NOMO-1 treated with DMSO at 0.1 percent for 48 hours (cell line): ENCODE results near the gene SYNGR3.
A peak's percentile ranks its signal among the peaks of the same experiment; 100 is the strongest.

Source experiments
- DNase-seq: peaks from one replicate; lab custom pipeline; 2025; ENCODE audit not compliant: unreplicated experiment; lab: John Stamatoyannopoulos, UW

Gene SYNGR3

DNA sequence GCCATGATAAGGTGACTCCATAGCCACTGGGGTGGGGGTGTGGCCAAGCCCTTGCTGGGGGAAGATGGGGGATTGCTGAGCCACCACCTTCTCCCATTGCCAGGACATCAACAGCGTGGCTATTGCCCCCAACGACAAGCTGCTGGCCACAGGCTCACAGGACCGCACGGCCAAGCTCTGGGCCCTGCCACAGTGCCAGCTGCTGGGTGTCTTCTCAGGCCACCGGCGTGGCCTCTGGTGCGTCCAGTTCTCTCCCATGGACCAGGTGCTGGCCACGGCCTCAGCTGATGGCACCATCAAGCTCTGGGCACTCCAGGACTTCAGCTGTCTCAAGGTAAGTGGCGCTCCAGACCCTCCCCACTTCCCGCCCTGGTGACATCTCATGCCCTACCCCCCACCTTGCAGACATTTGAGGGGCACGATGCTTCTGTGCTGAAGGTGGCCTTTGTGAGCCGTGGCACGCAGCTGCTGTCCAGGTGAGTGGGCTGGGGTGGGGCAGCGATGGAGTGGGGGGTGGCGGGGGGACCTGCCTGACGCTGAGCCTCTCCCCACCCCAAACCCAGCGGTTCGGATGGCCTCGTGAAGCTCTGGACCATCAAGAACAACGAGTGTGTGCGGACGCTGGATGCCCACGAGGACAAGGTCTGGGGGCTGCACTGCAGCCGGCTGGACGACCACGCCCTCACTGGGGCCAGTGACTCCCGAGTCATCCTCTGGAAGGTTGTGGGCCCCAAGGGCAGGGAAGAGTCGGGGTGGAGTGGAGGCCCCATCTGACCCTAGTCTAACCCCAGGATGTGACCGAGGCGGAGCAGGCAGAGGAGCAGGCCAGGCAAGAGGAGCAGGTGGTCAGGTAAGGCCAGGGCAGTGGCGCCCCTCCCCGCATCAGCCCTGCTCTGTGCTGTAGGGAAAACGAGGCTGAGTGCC is 12.6 kb upstream of the SYNGR3 start:
- DNase-seq = no peak

DNA sequence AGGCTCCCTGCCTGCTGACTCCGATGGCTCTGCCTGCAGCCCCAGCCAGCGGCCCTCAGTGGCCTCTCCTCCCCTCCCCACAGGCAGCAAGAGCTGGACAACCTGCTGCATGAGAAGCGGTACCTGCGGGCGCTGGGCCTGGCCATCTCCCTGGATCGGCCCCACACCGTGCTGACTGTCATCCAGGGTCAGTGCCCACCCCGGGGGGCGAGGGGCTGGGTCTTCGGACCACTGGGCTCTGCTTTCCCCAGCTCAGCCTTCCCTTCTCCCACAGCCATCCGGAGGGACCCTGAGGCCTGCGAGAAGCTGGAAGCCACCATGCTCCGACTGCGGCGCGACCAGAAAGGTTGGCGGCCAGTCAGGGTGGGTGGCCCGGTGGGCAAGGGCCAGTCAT is 11.9 kb upstream of the SYNGR3 start:
- no peak for DNase-seq

DNA sequence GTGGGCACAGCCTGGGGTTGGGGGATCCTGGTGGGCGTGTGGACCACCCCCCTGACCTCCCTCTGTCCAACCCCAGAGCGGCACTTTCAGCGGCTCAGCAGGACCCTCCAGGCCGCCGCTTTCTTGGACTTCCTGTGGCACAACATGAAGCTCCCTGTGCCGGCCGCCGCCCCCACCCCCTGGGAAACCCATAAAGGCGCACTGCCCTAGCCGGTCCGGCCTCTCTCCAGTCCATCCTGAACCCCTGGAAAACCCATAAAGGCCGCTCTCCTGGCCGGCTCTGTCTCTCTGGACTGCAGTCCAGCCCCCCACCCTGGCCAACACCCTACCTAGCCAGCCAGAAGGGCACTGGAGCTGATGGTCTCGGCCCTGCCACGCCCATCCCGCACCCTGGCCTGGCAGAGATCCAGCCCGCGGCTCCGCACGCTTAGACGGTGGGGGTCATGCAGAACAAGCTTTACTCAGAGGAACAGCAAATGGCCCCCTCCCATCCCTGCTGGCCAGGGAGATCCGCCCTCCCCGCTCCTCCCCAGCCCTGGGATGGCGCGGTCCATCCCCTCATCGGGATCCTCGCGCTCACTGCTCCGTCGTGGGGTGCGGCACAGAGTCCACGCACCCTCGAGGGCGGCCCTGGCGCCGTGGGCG is 11.2 kb upstream of the SYNGR3 start:
- no peak for DNase-seq

DNA sequence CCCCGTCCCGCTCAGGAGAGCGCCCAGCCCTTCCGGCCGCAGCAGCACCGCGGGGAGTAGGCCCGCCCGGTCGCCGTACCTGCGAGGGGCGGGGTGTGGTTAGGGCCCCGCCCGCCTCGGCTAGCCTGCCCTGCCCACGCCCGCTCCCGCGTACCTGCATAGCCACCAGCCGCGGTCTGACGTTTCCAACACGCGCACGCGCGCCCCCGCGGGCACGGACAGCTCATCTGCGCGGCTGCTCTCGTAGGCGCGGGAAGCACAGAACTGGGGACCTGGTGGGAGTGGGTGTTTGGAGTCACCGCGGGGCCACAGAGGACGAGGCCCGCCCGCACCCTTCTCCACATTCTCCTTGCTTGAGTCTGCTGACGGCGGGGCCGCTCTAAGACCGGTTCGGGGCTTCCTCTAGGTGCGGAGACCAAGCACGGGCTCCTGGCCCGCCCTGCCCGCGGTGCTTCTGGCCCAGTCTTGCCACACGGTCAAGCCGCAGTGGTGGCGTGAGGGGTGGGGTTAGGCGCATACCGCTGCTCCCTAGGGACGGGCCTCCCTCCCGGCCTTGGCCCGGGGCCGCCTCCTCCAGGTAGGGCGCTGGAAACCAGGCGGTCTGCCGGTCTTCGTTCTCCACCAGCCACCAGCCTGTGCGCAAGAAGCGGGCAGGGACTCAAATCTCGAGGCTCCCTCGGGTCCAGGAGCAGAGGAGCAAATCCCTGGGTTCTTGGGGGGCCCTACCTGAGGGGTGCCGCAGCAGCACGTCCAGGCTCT is 10.3 kb upstream of the SYNGR3 start:
- DNase-seq = no peak

DNA sequence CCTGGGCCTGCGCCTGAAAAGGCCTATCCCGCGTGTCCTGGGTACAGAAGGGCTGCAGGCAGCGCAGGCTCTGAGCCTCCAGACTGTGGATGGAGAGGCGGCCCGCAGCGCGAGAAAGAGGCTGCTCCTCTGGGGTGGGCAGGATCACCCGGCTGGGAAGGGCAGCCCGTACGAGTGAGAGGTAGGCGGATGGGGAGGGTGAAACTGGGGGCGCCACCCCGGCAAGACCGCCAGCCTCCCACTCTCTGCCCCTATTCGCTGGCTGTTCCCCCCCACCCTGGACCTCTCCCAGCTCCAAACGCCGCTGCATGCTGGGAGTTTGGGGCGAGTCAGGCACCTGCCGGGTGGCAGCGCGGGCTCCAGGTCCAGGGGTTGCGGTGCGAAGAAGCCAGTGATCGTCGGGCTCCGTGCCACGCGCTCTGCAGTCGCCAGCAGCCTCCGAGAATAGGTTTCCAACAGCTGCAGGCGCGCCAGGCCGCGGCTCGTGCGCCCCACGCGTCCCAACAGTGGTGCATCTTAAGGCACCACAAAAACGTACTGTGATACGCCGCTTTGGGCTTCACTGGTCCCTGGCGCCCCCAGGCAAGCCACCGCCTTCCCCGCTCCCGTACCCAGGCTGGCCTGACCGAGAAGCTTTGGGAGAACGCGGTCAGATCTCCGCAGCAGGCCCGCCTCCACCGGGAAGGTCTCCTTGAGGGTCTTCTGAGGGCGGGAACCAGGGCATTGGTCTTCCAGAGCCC is 9.6 kb upstream of the SYNGR3 start:
- no peak for DNase-seq

DNA sequence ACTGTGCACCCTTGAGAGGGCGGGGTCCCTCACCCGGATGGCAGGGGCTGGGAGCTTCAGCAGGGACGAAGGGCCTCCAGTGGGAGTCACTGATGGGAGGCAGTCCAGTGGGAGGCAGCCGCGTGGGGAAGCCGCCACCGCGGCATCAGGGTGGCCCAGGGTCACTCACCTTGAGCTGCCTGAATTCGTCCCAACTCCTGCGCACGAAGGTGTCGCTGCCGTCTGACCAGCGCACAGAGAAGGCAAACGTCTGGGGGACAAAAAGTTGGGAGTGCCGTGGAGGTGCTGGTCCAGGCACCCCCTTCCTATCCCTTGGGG is 9.0 kb upstream of the SYNGR3 start:
- DNase-seq = no peak

DNA sequence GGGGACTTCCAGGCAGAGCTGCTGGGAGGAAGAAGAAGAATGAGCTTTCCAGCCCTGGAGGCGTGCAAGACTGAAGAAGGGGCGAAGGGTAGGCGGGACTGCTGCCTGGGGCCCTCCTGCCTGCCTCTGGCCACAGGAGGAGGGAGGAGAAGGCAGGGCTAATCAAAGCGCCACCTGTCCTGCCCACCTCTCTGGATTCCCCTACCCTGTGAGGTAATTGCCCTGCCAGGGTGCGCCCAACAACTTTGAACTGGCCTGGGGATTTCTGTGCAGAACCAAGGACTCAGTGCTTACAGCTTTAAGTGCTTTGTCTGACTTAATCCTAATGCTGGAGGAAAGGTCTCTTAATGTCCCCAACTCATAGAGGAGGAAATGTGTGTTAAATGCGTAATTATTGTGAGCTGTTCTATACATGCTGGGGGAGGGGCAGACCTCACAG is 8.4 kb upstream of the SYNGR3 start, which contains the start of gene NOXO1:
Gene NOXO1 (minus strand): TSS at position 72 of the 439 bp plus-strand sequence. CDS start 290 bp downstream, outside the sequence.
- no peak for DNase-seq

DNA sequence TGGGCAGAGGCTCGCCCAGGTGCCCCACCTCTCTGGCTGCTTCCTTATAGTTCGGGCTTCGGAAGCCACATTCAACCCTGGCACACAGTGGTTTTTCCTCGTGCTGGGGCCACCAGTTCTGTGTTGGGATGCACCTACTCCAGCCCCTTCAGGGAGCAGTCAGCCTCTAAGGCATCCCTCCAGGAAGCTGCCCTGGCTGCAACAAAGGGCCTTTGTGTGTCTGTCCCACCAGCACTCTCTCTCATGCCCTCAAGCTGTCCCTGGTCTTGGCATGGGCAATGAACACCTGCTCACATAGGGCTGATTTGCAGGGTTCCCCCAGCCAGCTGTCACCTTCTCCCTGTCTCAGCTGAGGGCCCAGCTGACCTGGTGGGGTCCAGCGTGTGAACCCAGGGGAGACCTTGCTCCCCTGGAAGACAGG is 7.7 kb upstream of the SYNGR3 start:
- DNase-seq = no peak

DNA sequence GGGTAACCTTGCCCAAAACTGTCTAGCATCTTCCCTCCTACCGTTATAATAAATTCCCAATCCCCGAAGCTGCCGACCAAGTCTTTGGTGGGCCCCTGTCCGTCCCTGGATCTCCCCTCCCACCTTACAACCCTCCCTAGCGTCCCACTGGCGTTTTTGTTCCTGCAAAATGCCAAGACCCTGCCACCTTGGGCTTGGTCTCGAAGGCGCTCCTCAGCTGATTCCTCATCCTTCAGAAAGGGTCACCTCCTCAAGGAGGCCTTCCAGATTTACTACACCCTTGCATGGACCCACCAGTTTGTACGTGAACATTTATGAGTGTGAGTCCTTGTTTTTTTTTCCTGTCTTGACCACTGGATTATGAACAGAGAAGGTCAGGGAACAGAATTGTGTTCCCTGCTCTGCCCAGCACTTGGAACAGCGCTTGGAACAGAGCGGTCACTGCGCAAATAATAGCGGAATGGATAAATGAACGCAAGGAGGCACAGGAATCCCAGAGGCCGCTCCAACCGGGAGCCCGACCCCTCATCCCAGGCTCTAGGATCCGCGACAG is 6.7 kb upstream of the SYNGR3 start:
- no peak for DNase-seq

DNA sequence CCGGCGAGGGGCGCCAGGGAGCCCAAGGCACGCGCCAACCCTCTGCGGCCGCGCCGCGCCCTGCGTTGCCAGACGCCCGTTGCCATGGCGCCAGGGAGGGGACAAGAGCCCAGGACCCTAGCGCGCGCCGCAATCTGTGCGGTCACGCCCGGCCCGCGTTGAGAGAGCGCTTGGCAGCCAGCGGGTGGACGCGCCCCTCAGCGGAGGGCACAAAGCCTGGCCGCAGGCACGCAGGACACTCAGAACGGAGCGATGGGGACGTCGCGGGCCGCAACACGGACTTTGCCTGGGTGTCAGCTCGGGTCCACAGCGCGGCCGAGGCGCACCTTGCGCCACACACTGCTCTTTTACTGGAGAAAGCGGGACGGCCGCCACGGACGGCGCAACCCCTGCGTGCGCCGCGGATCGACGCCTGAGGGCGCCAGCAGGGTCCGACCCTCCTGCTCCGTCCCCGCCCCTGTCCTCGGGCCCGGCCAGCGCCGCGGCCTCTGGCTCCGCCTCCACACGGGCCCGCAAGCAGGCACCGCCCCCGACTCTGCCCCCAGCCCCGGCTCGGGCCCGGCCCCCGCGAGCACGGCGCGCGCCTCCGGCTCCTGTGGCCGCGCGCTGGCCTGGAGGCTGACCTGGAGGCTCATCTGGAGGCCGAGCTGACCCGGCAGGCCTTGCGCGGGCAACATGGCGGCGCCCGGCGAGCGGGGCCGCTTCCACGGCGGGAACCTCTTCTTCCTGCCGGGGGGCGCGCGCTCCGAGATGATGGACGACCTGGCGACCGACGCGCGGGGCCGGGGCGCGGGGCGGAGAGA is 6.0 kb upstream of the SYNGR3 start, which contains the start of gene GFER:
Gene GFER (plus strand): TSS at position 650 of the 803 bp plus-strand sequence. CDS start 26 bp downstream, at position 676.
- peak; percentile 86 for DNase-seq

DNA sequence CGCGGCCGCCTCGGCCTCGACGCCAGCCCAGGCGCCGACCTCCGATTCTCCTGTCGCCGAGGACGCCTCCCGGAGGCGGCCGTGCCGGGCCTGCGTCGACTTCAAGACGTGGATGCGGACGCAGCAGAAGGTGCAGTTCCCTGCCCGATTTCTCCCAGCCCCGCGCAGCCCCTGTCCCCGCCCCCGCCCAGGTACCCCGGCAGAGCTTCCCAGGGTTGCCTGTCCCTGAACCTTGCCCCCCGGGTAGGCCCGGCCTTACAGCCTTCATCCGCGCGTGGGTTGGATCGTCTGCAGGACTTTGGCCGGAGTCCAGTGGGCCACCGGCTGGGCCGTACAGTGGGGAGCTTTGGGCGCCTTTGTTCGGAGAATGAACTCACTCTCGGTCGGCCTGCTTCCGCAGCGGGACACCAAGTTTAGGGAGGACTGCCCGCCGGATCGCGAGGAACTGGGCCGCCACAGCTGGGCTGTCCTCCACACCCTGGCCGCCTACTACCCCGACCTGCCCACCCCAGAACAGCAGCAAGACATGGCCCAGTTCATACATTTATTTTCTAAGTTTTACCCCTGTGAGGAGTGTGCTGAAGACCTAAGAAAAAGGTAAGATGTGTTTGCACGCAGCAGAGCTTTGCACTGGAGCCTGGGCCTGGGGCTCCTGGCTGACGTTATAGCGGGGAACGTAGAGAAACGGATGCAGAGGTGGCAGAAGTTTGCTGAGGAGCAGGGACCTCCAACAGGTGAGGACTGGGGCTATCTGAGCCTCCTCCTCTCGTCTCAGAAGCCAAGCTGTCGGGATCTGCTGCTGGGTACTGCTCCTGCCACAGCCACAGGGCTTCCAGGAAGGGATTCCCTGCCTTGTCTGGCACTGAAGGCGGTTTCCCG is 5.2 kb upstream of the SYNGR3 start:
- no peak for DNase-seq

DNA sequence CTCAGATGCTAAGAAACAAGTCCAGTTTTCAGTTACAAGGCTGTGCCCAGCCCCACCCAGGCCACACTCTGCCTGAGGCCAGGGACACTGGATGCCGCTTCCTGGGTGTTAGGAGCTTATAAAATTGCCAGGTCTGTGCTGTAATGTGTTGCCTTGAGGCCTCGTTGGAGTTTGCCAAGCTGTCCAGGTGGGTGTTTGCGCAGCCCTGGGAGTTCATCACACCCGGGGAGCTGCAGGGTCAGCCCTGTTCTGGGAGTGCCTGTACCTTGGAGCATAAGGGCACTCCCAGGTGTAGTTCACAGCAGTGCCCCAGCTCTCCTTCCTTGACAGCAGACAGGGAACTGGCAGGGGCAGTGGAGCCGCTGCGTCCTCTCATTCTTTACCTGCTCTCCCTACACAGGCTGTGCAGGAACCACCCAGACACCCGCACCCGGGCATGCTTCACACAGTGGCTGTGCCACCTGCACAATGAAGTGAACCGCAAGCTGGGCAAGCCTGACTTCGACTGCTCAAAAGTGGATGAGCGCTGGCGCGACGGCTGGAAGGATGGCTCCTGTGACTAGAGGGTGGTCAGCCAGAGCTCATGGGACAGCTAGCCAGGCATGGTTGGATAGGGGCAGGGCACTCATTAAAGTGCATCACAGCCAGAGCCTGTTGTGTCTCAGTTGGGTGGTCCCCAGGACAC is 4.2 kb upstream of the SYNGR3 start:
- DNase-seq = no peak

DNA sequence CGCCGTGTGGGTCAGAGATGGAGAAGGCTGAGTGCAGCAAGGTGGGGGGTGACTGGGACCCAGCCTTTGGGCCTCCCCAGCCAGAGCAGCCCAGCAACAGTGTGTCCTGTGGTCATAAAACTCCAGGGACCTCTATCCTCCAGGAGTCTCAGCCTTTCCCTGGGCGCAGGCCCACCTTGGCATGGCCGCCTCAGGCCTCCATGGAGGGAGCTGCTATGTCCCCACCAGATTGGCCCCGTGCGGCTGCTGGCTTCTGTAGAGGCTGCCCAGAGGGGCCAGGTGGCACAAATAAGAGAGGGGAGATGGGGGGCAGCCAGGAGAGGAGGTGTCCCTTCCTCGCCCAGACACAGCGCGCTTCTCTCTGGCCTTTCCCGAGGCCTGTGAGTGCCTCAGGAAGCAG is 2.6 kb upstream of the SYNGR3 start:
- DNase-seq = no peak

DNA sequence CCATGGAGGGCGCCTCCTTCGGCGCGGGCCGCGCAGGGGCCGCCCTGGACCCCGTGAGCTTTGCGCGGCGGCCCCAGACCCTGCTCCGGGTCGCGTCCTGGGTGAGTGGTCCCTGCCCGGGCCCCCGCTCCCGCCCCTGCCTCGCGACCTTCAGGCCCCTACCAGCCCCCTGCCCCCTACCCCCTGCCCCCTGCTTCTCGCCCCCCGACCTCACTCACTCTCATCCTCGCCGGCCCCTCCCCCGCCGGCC is 256 bp downstream of the SYNGR3 start:
- DNase-seq = no peak

DNA sequence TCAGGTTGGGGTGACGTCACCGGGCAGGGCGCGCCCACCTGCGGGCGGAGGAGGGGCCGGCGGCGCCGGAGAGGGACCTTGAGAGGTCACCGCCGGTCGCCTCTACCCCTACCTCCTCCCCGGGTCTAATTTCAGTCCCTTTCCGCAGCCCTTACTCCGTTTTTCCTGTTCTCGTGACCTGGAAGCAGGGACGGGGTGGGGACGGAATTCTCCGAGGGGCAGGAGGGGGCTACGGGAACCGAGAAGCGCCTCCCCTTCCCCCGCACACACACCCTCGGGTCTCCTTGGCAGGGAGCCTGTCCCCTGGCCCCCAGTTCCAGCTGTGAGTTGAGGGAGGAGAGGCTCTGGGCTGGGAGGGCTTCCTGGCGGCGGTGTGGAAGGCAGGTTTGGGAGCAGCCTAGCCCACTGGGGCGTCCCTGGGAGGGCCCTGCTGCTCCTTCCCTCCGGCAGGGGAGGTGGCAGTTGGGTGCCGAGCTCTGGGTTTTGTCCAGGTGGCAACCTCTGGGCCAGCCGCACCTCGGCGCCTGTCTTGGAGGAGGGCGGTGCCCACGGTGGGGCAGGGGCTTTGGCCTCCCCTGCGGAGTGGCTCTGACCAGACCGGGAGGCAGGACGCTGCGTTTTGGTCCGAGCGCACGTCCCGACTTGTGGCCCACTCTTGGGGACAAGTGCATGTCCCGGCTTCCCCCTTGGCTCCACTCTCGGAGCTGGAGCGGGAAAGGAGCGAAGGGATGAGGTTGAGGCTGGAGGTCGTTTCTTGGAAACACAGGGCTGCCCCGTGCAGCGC is 773 bp downstream of the SYNGR3 start:
- no peak for DNase-seq

DNA sequence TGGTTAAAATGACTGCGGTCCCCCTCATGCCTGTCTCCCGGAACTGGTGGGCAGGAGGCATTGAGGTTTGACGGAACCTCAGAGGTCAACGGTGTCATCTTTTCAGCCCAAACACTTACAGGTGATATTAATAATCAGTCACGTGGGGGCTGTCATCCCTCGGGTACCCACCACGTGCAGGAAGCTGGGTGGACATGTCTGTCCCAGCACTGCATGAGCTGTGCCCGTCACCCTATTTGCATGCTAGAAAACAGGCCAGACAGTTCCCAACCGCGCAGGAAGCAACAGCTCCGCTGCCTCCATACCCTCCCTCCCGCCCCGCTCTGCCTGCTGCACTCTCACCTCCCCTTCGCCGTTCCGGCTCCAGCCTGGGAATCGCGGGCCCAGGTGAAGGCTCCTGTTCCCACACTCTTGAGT is 1.4 kb downstream of the SYNGR3 start:
- no peak for DNase-seq

DNA sequence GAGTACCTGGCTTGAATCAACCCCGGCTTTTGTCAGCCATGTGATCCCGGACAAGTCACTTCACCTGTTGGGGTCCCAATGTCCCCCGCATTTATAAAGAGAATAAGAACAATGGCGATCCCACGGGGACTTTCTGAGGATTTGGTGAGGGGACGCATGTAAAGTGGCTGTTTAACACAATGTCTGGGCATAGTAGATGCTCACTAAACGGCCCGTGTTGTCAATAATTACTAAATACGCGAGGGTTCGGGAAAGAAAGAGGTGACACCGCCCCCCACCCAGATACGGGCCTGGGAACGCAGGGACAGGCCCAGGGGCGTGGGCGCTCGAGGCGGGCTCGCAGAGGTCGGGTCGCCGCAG is 1.8 kb downstream of the SYNGR3 start:
- DNase-seq = no peak
